Measurements from ENCODE around the gene ODF2. TPM values are rescaled to one million over a fixed set of nuclear protein-coding genes. Genes with fewer than 3 reads are reported as not detected.
A peak's percentile ranks its signal among the peaks of the same experiment; 100 is the strongest.
"Not testable (repeated sequence)": the region's sequence is repeated elsewhere in the genome, so short reads cannot be mapped to it uniquely, and the experiment has no call there.

Gene ODF2
- total RNA-seq, result 10 to 100 TPM; 17.5 to 19.8 TPM
- long read RNA-seq, donor 1, partial matches to known transcripts, result 3 of 7 reads
- long read RNA-seq, donor 1, other reads (novel, unspliced or antisense), result 4 of 7 reads
- long read RNA-seq, donor 2, partial matches to known transcripts, result 6 of 14 reads
- long read RNA-seq, donor 2, other reads (novel, unspliced or antisense), result 3 of 14 reads

GRCh38 chr9:128455849-128456612, at the start of gene ODF2:
TSS of gene ODF2 (plus strand) at chr9:128456006. CDS start at chr9:128456092, 86 bp downstream.
- intact Hi-C loops (cut with DNase I), result no loop called here
- DNase-seq (ENCODE audit: low spot score), result peak; percentile 99

DNA sequence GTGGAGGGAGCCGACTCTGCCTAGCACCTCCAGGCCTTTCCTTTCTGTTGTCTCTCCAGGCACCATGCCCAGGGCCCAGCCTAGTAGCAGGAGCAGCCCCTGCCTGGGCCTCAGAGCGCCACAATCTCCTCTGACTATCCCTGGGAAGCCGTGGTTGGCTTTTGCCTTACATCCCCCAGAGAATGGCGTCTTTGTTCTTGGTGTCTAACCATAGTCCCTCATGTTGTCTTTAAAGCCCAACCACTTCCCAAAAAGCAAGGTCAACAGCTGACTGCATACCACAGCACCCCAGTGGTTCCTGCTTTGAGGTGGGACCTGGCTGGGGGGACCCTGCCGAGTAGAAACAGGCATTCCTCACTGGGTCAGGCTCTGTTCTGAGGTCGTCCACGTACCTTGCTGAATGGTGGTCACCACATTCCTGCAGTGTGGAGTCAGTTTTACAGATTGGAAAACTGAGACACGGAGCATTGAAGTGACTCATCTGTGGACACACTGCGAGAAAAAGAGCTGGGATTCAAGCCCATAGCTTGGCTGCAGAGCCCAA, 48.9 kb upstream of the ODF2 start:
- intact Hi-C loops (cut with DNase I), result no loop called here
- no peak for DNase-seq (ENCODE audit: low spot score)

DNA sequence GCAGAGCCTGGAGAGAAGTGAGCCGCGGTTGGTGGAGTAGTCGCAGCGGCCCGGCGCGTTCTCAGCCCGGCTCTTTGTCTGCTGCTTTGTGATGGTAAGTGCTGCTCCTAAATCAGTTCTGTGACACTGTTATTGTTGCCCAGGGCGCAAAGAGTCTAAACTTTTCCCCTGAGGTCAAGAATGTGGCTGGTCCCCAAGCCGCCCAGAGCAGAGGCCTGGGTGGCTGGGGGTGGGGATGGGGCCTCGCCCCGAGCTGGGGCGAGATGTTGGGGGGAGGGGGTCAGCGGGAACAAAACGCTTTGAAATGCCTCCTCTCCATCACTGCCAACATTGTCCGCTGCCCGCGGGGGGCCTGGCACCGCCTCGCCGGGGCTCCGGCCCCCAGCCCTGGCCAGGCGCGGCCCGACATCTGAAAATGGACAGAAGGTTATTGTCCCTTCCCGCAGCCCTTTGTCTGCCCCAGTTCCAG, 46.8 kb upstream of the ODF2 start:
- intact Hi-C loops (cut with DNase I), result no loop called here
- DNase-seq (ENCODE audit: low spot score), result no peak

GRCh38 chr9:128409450-128409849, 46.4 kb upstream of the ODF2 start:
- intact Hi-C loops (cut with DNase I), result no loop called here
- no peak for DNase-seq (ENCODE audit: low spot score)

- intact Hi-C loops (cut with DNase I), result no loop called here
- no peak for DNase-seq (ENCODE audit: low spot score)
Observed at GRCh38 chr9:128409978-128410377, 45.8 kb upstream of the ODF2 start.

GRCh38 chr9:128411364-128412119, 44.3 kb upstream of the ODF2 start:
- intact Hi-C loops (cut with DNase I), result no loop called here

DNA sequence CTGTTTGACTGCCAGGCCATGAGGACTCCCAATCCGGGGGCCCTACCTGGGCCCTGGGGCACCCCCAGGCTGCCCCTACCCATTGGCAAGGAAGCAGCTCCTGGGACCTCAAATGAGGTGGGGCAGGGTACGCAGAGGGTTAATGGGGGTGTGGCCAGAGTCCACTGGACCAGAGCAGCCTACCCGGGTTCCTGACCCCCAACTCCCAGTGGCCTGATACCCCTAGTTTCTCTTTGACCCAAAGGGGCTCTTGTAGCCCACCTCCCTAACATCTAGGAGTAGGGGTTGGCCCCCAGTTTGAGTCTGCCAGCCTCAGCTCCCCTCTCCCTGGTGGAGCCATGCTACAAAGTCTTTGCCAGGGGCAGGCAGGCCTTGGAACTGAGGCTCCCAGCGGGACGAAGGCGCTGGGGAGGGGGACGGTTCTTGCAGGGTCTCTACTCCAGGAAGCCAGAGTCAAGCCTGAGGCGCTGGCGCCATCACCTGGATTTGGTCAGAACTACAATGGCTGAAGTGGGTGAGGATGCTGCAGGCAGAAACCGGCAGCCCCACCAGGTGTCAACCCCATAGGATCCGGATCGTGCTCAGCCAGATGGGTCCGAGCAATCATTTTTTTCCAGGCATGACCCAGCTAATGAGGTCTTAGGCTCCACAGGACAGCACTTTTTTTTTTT, 43.6 kb upstream of the ODF2 start:
- no peak for DNase-seq (ENCODE audit: low spot score)
- intact Hi-C loops (cut with DNase I), result no loop called here

More at GRCh38 chr9:128411364-128412119, 44.3 kb upstream of the ODF2 start:
- DNase-seq (ENCODE audit: low spot score), result no peak

DNA sequence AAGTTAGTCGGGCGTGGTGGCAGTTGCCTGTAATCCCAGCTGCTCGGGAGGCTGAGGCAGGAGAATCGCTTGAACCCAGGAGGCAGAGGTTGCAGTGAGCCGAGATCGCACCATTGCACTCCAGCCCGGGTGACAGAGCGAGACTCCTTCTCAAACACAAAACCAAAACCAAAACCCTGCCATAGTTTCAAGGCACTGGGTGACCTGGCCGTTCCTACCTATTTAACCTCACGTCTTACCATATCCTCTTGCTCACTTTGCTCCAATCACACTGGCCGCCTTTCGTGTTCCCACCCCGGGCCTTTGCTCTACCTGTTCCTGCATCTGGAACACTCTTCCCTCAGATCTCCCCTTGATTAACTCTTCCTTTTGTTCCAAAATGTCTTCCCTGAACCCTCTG, 42.1 kb upstream of the ODF2 start:
- DNase-seq (ENCODE audit: low spot score); intact Hi-C loops (cut with DNase I): not testable (repeated sequence)

DNA sequence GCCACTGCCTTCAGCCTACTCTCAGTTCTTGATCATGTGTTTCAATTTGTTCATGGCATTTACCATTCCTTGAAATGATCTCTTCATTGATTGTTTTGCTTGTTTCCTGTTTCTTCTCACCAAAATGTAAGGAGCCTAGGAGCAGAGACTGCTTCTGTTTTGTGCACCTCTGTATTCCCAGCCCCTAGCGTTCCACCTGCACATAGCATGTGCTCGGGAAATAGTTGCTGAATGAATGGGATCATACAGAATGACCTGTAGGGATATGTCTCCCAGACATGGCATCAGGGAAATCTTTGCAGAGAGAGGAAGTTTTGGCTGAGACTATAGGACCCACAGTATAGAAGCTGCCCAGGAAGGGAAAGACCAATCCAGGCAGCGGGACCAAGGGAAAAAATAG, 41.3 kb upstream of the ODF2 start:
- no peak for DNase-seq (ENCODE audit: low spot score)
- intact Hi-C loops (cut with DNase I), result no loop called here

DNA sequence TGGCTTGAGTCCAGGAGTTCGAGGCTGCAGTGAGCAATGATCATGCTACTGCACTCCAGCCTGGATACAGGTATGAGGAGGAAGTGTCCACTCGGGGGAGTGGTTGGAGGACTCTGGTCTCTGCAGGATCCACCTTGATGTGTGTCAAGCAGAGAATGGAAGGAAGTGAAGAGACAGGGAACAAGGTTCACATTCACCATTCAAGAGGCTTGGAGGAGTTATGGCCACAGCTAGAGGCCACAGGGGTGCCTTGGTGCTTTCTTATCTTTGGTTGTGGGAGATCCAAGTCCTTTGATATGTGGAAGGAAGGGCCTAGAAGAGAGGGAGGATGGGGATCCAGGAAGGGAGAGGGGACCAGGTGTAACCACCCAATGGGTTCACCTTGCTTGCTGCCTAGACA, 40.5 kb upstream of the ODF2 start:
- no peak for DNase-seq (ENCODE audit: low spot score)
- intact Hi-C loops (cut with DNase I), result no loop called here

DNA sequence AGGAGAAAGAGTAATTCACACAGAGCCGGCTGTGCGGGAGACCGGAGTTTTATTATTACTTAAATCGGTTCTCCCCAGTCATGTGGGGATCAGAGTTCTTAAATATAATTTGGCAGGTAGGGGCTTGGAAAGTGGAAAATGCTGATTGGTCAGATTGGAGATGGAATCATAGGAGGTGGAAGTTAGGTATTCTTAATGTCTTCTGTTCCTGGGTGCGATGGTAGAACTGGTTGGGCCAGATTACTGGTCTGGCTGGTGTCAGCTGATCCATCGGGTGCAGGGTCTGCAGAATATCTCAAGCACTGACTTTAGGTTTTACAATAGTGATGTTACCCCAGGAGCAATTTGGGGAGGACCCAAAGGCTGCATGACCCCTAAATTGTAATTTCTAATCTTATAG, 39.8 kb upstream of the ODF2 start:
- intact Hi-C loops (cut with DNase I), result no loop called here

GRCh38 chr9:128416432-128417019, 39.3 kb upstream of the ODF2 start:
- intact Hi-C loops (cut with DNase I), result no loop called here
- no peak for DNase-seq (ENCODE audit: low spot score)

More for the DNA sequence above, 39.8 kb upstream of the ODF2 start:
- DNase-seq (ENCODE audit: low spot score), result no peak

- DNase-seq (ENCODE audit: low spot score), result no peak
- intact Hi-C loops (cut with DNase I), result no loop called here
Observed at GRCh38 chr9:128419061-128419925, 36.5 kb upstream of the ODF2 start.

DNA sequence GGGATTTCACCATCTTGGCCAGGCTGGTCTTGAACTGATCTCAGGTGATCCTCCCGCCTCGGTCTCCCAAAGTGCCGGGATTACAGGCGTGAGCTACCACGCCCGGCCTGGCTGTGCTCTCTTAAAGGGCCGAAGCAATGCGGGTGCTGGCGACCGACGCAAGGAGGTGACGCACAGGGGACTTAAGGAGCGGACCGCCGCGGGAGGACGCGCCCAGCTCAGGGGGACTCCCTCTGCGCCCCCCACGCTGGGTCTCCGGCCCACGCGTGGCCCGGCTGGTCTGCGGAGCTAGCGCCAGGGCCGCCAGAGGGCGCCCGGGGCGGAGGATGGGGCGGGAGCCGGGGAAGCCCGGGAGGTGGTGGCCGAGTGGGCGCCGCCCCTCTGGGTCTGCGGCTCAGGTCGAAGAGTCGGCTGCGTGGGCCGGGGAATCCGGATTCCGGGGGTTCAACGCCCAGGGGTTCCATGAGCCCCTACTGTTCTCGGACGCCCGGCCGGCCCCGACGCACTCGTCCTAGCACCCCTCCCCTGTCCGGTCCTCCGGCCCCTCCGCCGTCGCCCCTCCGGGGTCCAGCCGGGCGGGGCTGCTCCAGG, 35.7 kb upstream of the ODF2 start:
- intact Hi-C loops (cut with DNase I), result no loop called here
- DNase-seq (ENCODE audit: low spot score), result peak; percentile 91

DNA sequence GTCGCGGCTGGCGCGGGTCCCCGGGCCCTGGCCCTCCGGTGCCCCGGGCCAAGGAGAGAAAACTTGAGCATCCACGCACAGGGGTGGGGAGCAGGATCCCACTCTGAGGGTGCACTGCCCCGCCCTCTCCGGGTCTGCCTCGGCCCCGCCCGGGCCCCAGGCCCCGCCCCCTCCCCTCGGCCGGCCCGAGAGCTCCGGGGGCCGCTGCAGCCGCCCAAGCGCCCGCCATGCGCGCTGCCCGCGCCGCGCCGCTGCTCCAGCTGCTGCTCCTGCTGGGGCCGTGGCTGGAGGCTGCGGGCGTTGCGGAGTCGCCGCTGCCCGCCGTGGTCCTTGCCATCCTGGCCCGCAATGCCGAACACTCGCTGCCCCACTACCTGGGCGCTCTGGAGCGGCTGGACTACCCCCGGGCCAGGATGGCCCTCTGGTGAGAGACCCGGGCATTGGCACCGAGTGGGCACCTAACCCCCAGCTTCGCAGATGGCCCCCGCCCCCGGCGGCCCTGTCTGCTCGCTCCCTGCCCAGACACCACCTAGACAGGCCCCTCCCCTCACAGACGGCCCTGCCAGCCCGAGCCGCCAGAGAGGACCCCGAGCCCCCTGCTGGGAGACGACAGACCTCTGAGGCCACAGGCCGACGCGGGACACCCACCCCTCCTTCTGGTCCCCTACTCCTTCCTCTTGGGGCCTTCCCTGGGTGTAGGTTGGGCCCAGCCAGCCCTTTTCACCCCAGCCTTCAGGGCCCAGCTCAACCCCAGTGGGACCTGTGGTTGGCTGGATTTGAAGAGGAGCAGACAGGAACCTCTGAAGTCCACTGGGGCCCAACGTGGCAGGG, 34.9 kb upstream of the ODF2 start, which contains the start of gene CERCAM:
TSS of gene CERCAM (plus strand) at position 207 of the 831 bp plus-strand sequence. CDS start at position 228, 21 bp downstream.
- intact Hi-C loops (cut with DNase I), result no loop called here
- DNase-seq (ENCODE audit: low spot score), result no peak

GRCh38 chr9:128421482-128421996, 34.3 kb upstream of the ODF2 start:
- intact Hi-C loops (cut with DNase I), result no loop called here
- DNase-seq (ENCODE audit: low spot score), result no peak

All from posterior vena cava (tissue), 2 donors.